Activated naive CD4-positive, alpha-beta T cell treated with anti-CD3 and anti-CD28 coated beads, Interleukin-2, amount 50 U/mL, for 24 hours (primary cell): Measurements from ENCODE around the gene XPNPEP2.

Experiments used
- H3K27ac Mint-ChIP-seq: one replicate; pipeline ENCODE4 v1.8.0; 2021; ENCODE audit warnings: mild to moderate bottlenecking, mixed read lengths
- H3K27me3 Mint-ChIP-seq: one replicate; pipeline ENCODE4 v1.8.0; 2021; ENCODE audit warnings: mixed read lengths
- H3K36me3 Mint-ChIP-seq: one replicate; pipeline ENCODE4 v1.8.0; 2021; ENCODE audit warnings: mixed read lengths
- H3K4me1 Mint-ChIP-seq: one replicate; pipeline ENCODE4 v1.8.0; 2021; ENCODE audit warnings: mixed read lengths
- H3K4me3 Mint-ChIP-seq: one replicate; pipeline ENCODE4 v1.8.0; 2021; ENCODE audit warnings: mild to moderate bottlenecking, mixed read lengths
- H3K9me3 Mint-ChIP-seq: one replicate; pipeline ENCODE4 v1.8.0; 2021; ENCODE audit warnings: mixed read lengths

XPNPEP2 gene

GRCh38 chrX:129706400-129707072, 32.2 kb upstream of the XPNPEP2 start:
- Mint-ChIP-seq H3K4me3 (no peak overlapping the region), H3K36me3 (peaks cover 2% of the 10 kb centered on the region), H3K27me3 (no peaks in the 10 kb centered on the region), H3K9me3 (peaks cover 4% of the 10 kb centered on the region), H3K27ac (no peak overlapping the region), H3K4me1 (no peaks in the 10 kb centered on the region)

- Mint-ChIP-seq H3K36me3 (no peaks in the 10 kb centered on the region), H3K9me3 (no peaks in the 10 kb centered on the region), H3K27me3 (no peaks in the 10 kb centered on the region), H3K4me3 (no peak overlapping the region), H3K27ac (no peak overlapping the region), H3K4me1 (no peaks in the 10 kb centered on the region)
Measured at GRCh38 chrX:129714581-129714980, 24.2 kb upstream of the XPNPEP2 start.

GRCh38 chrX:129716507-129716906, 22.3 kb upstream of the XPNPEP2 start:
- Mint-ChIP-seq H3K27ac (no peak overlapping the region), H3K9me3 (no peaks in the 10 kb centered on the region), H3K4me3 (no peak overlapping the region), H3K4me1 (peaks cover 1% of the 10 kb centered on the region), H3K27me3 (no peaks in the 10 kb centered on the region), H3K36me3 (no peaks in the 10 kb centered on the region)

- H3K4me1 Mint-ChIP-seq: peaks cover 12% of the 10 kb centered on the region
- H3K4me3 Mint-ChIP-seq: no peak overlapping the region
Measured at GRCh38 chrX:129717892-129718291, 20.9 kb upstream of the XPNPEP2 start.

GRCh38 chrX:129718676-129719075, 20.1 kb upstream of the XPNPEP2 start:
- Mint-ChIP-seq H3K27ac (no peak overlapping the region), H3K9me3 (no peaks in the 10 kb centered on the region), H3K36me3 (no peaks in the 10 kb centered on the region), H3K4me3 (no peak overlapping the region), H3K27me3 (no peaks in the 10 kb centered on the region), H3K4me1 (peaks cover 12% of the 10 kb centered on the region)

More at GRCh38 chrX:129717892-129718291, 20.9 kb upstream of the XPNPEP2 start:
- H3K9me3 Mint-ChIP-seq: no peaks in the 10 kb centered on the region
- H3K27me3 Mint-ChIP-seq: no peaks in the 10 kb centered on the region
- no peak overlapping the region for H3K27ac Mint-ChIP-seq
- no peaks in the 10 kb centered on the region for H3K36me3 Mint-ChIP-seq

GRCh38 chrX:129719268-129719667, 19.5 kb upstream of the XPNPEP2 start:
- H3K9me3 Mint-ChIP-seq: no peaks in the 10 kb centered on the region
- H3K36me3 Mint-ChIP-seq: no peaks in the 10 kb centered on the region
- H3K27me3 Mint-ChIP-seq: no peaks in the 10 kb centered on the region
- H3K4me3 Mint-ChIP-seq: no peak overlapping the region
- H3K4me1 Mint-ChIP-seq: peaks cover 13% of the 10 kb centered on the region
- H3K27ac Mint-ChIP-seq: no peak overlapping the region

- Mint-ChIP-seq H3K36me3 (no peaks in the 10 kb centered on the region), H3K4me3 (no peak overlapping the region), H3K4me1 (peaks cover 21% of the 10 kb centered on the region)
Measured at GRCh38 chrX:129719931-129720530, 18.7 kb upstream of the XPNPEP2 start.

GRCh38 chrX:129720741-129721140, 18.0 kb upstream of the XPNPEP2 start:
- H3K4me3 Mint-ChIP-seq: no peak overlapping the region
- peaks cover 22% of the 10 kb centered on the region for H3K4me1 Mint-ChIP-seq
- H3K27ac Mint-ChIP-seq: no peak overlapping the region
- H3K27me3 Mint-ChIP-seq: no peaks in the 10 kb centered on the region
- no peaks in the 10 kb centered on the region for H3K9me3 Mint-ChIP-seq
- no peaks in the 10 kb centered on the region for H3K36me3 Mint-ChIP-seq

More at GRCh38 chrX:129719931-129720530, 18.7 kb upstream of the XPNPEP2 start:
- H3K27ac Mint-ChIP-seq: no peak overlapping the region
- no peaks in the 10 kb centered on the region for H3K9me3 Mint-ChIP-seq
- H3K27me3 Mint-ChIP-seq: no peaks in the 10 kb centered on the region

- Mint-ChIP-seq H3K9me3 (no peaks in the 10 kb centered on the region), H3K27ac (peak overlapping the region; percentile 68), H3K27me3 (no peaks in the 10 kb centered on the region), H3K4me3 (no peak overlapping the region), H3K4me1 (peaks cover 28% of the 10 kb centered on the region), H3K36me3 (no peaks in the 10 kb centered on the region)
Measured at GRCh38 chrX:129721414-129721813, 17.4 kb upstream of the XPNPEP2 start.

GRCh38 chrX:129721870-129722269, 16.9 kb upstream of the XPNPEP2 start:
- Mint-ChIP-seq H3K27me3 (no peaks in the 10 kb centered on the region), H3K27ac (peak overlapping the region; percentile 68), H3K4me1 (peaks cover 32% of the 10 kb centered on the region), H3K4me3 (no peak overlapping the region), H3K9me3 (no peaks in the 10 kb centered on the region), H3K36me3 (no peaks in the 10 kb centered on the region)

- Mint-ChIP-seq H3K4me1 (peaks cover 36% of the 10 kb centered on the region), H3K9me3 (no peaks in the 10 kb centered on the region), H3K4me3 (no peak overlapping the region), H3K27ac (no peak overlapping the region), H3K27me3 (no peaks in the 10 kb centered on the region), H3K36me3 (no peaks in the 10 kb centered on the region)
Measured at GRCh38 chrX:129723511-129723910, 15.3 kb upstream of the XPNPEP2 start.

GRCh38 chrX:129724754-129725153, 14.0 kb upstream of the XPNPEP2 start:
- Mint-ChIP-seq H3K27me3 (no peaks in the 10 kb centered on the region), H3K27ac (peak overlapping the region; percentile 5), H3K4me3 (no peak overlapping the region), H3K9me3 (no peaks in the 10 kb centered on the region), H3K36me3 (no peaks in the 10 kb centered on the region), H3K4me1 (peaks cover 44% of the 10 kb centered on the region)

GRCh38 chrX:129726307-129727111, 12.3 kb upstream of the XPNPEP2 start:
- no peaks in the 10 kb centered on the region for H3K36me3 Mint-ChIP-seq
- no peaks in the 10 kb centered on the region for H3K9me3 Mint-ChIP-seq
- no peak overlapping the region for H3K4me3 Mint-ChIP-seq
- peaks cover 58% of the 10 kb centered on the region for H3K4me1 Mint-ChIP-seq
- H3K27ac Mint-ChIP-seq: peak overlapping the region; percentile 51
- no peaks in the 10 kb centered on the region for H3K27me3 Mint-ChIP-seq

GRCh38 chrX:129728061-129728460, 10.7 kb upstream of the XPNPEP2 start:
- peaks cover 53% of the 10 kb centered on the region for H3K4me1 Mint-ChIP-seq
- H3K36me3 Mint-ChIP-seq: no peaks in the 10 kb centered on the region
- H3K4me3 Mint-ChIP-seq: no peak overlapping the region
- no peak overlapping the region for H3K27ac Mint-ChIP-seq
- H3K27me3 Mint-ChIP-seq: no peaks in the 10 kb centered on the region
- H3K9me3 Mint-ChIP-seq: no peaks in the 10 kb centered on the region

GRCh38 chrX:129731228-129731627, 7.6 kb upstream of the XPNPEP2 start:
- H3K27ac Mint-ChIP-seq: peak overlapping the region; percentile 79
- peak overlapping the region; percentile 51 for H3K4me3 Mint-ChIP-seq
- H3K36me3 Mint-ChIP-seq: peaks cover 1% of the 10 kb centered on the region
- no peaks in the 10 kb centered on the region for H3K9me3 Mint-ChIP-seq
- peaks cover 44% of the 10 kb centered on the region for H3K4me1 Mint-ChIP-seq
- no peaks in the 10 kb centered on the region for H3K27me3 Mint-ChIP-seq

GRCh38 chrX:129732857-129733256, 5.9 kb upstream of the XPNPEP2 start:
- Mint-ChIP-seq H3K27ac (no peak overlapping the region), H3K9me3 (no peaks in the 10 kb centered on the region), H3K36me3 (peaks cover 1% of the 10 kb centered on the region)

More at GRCh38 chrX:129732857-129733256, 5.9 kb upstream of the XPNPEP2 start:
- peaks cover 43% of the 10 kb centered on the region for H3K4me1 Mint-ChIP-seq
- H3K27me3 Mint-ChIP-seq: no peaks in the 10 kb centered on the region
- no peak overlapping the region for H3K4me3 Mint-ChIP-seq
